Measurements from ENCODE around the gene FASLG.
"Not testable (repeated sequence)": the region's sequence is repeated elsewhere in the genome, so short reads cannot be mapped to it uniquely, and the experiment has no call there.

Gene FASLG

GRCh38 chr1:172686143-172686542 is 27.2 kb downstream of the FASLG start:
- DNase-seq, result no peak

- not testable (repeated sequence) for DNase-seq
Measured at GRCh38 chr1:172688428-172689085, 29.7 kb downstream of the FASLG start.

GRCh38 chr1:172690925-172691324 is 32.0 kb downstream of the FASLG start:
- not testable (repeated sequence) for DNase-seq

GRCh38 chr1:172697534-172698002 is 38.7 kb downstream of the FASLG start:
- DNase-seq, result no peak

- DNase-seq, result no peak
Measured at GRCh38 chr1:172698224-172698623, 39.3 kb downstream of the FASLG start.

GRCh38 chr1:172699111-172699510 is 40.2 kb downstream of the FASLG start:
- DNase-seq, result no peak

GRCh38 chr1:172699695-172700227 is 40.9 kb downstream of the FASLG start:
- DNase-seq, result no peak

- no peak for DNase-seq
Measured at GRCh38 chr1:172700556-172700955, 41.7 kb downstream of the FASLG start.

GRCh38 chr1:172704001-172704400 is 45.1 kb downstream of the FASLG start:
- no peak for DNase-seq

- DNase-seq, result no peak
Measured at GRCh38 chr1:172704420-172705210, 45.7 kb downstream of the FASLG start.

- no peak for DNase-seq
Measured at GRCh38 chr1:172708452-172708851, 49.5 kb downstream of the FASLG start.

- no peak for DNase-seq
Measured at GRCh38 chr1:172711558-172711957, 52.7 kb downstream of the FASLG start.

- DNase-seq, result no peak
Measured at GRCh38 chr1:172713466-172713865, 54.6 kb downstream of the FASLG start.
